Esophagus (tissue), 2 donors: Measurements from ENCODE around the gene NUDT19. TPM values are rescaled to one million over a fixed set of nuclear protein-coding genes. Genes with fewer than 3 reads are reported as not detected.
"Not testable (repeated sequence)": the region's sequence is repeated elsewhere in the genome, so short reads cannot be mapped to it uniquely, and the experiment has no call there.

Experiments
- H3K27ac ChIP-seq, 2 donors: one replicate each; pipeline ENCODE4 v1.5.1; 2013; ENCODE audit warnings: low read depth in 2 of 2, mild to moderate bottlenecking in 2 of 2, inconsistent platforms in 1 of 2, low read length in 1 of 2, moderate library complexity in 1 of 2
- H3K27me3 ChIP-seq, 2 donors: one replicate each; pipeline ENCODE4 v1.6.1; 2013; ENCODE audit warnings: low read length in 2 of 2, control low read depth in 1 of 2, mild to moderate bottlenecking in 1 of 2; ENCODE audit not compliant: insufficient read depth in 2 of 2, control insufficient read depth in 1 of 2
- H3K36me3 ChIP-seq, 2 donors: one replicate each; pipeline ENCODE4 v1.6.1; 2013; ENCODE audit warnings: low read length in 1 of 2; ENCODE audit not compliant: control insufficient read depth in 2 of 2, insufficient read depth in 2 of 2
- H3K4me1 ChIP-seq, 2 donors: one replicate each; pipeline ENCODE4 v1.6.1; 2013; ENCODE audit warnings: low read length in 1 of 2; ENCODE audit not compliant: control insufficient read depth in 2 of 2, insufficient read depth in 2 of 2
- H3K4me3 ChIP-seq, 2 donors: one replicate each; pipeline ENCODE4 v1.5.1; 2013; ENCODE audit warnings: low read length in 2 of 2, mild to moderate bottlenecking in 2 of 2, low read depth in 1 of 2, moderate library complexity in 1 of 2
- H3K9me3 ChIP-seq, 2 donors: one replicate each; pipeline ENCODE4 v1.6.1; 2013; ENCODE audit warnings: mild to moderate bottlenecking in 2 of 2, low read depth in 1 of 2, low read length in 1 of 2, moderate library complexity in 1 of 2; ENCODE audit not compliant: control insufficient read depth in 2 of 2, insufficient read depth in 1 of 2
- WGBS, 2 donors: extraction: QIAGEN DNeasy Blood & Tissue Kit; methylation state at CpG; one replicate each; pipeline ENCODE4 v1.1.7; 2013; 5-methylcytosine and 5-hydroxymethylcytosine counted together
- polyA plus RNA-seq, 2 donors: library from polyadenylated mRNA; stranded (reverse); fragments of 200-250 nt; gene quantifications; one replicate each; pipeline ENCODE4 v1.2.3, GENCODE V29; 2013
- donor health status: healthy with polysubstance abuse.
- donor health status: Bipolar disorder and iron deficiency.

Gene NUDT19
- polyA plus RNA-seq, 2 donors = 8.5 to 8.6 TPM

- H3K27me3 ChIP-seq, H3K4me3 ChIP-seq, H3K4me1 ChIP-seq, H3K9me3 ChIP-seq, H3K27ac ChIP-seq: not testable (repeated sequence)
- peaks cover 9 to 28% of the 10 kb centered on the region in 2 donors for H3K36me3 ChIP-seq
- 97 to 98% methylated on average over 8 of the region's 8 CpGs for WGBS, 2 donors
These were observed 35.2 kb upstream of the NUDT19 start for GRCh38 chr19:32656379-32656778.

- no peaks in the 10 kb centered on the region for H3K9me3 ChIP-seq
- H3K27ac ChIP-seq = no peak overlapping the region
- no peaks in the 10 kb centered on the region for H3K4me1 ChIP-seq
- H3K36me3 ChIP-seq = peaks cover 9 to 25% of the 10 kb centered on the region in 2 donors
- 91 to 92% methylated on average over 10 of the region's 10 CpGs for WGBS, 2 donors
- no peak overlapping the region for H3K4me3 ChIP-seq
- no peaks in the 10 kb centered on the region for H3K27me3 ChIP-seq
These were observed 33.5 kb upstream of the NUDT19 start for GRCh38 chr19:32658075-32658474.

GRCh38 chr19:32658527-32658926 is 33.1 kb upstream of the NUDT19 start:
- H3K4me3 ChIP-seq = no peak overlapping the region
- no peaks in the 10 kb centered on the region for H3K27me3 ChIP-seq
- H3K27ac ChIP-seq = no peak overlapping the region
- no peaks in the 10 kb centered on the region for H3K4me1 ChIP-seq
- H3K36me3 ChIP-seq = peaks cover 9 to 25% of the 10 kb centered on the region in 2 donors
- H3K9me3 ChIP-seq = no peaks in the 10 kb centered on the region
- 85 to 89% methylated on average over 10 of the region's 10 CpGs for WGBS, 2 donors

- Histone ChIP-seq H3K4me1 (no peaks in the 10 kb centered on the region), H3K9me3 (no peaks in the 10 kb centered on the region), H3K27me3 (no peaks in the 10 kb centered on the region), H3K4me3 (no peak overlapping the region), H3K36me3 (peaks cover 9 to 11% of the 10 kb centered on the region in 2 donors), H3K27ac (no peak overlapping the region)
- 89 to 92% methylated on average over 7 of the region's 7 CpGs for WGBS, 2 donors
These were observed 30.3 kb upstream of the NUDT19 start for GRCh38 chr19:32661318-32661717.

GRCh38 chr19:32662186-32662585 is 29.4 kb upstream of the NUDT19 start:
- WGBS, 2 donors = 52 to 53% methylated on average over 3 of the region's 3 CpGs
- Histone ChIP-seq H3K4me3 (no peak overlapping the region), H3K36me3 (peaks cover 9 to 13% of the 10 kb centered on the region in 2 donors)

GRCh38 chr19:32666084-32666483 is 25.5 kb upstream of the NUDT19 start:
- 90 to 93% methylated on average over 6 of the region's 6 CpGs for WGBS, 2 donors
- Histone ChIP-seq H3K36me3 (peaks cover 0 to 4% of the 10 kb centered on the region in 2 donors), H3K9me3 (no peaks in the 10 kb centered on the region), H3K4me3 (no peak overlapping the region), H3K27ac (no peak overlapping the region), H3K27me3 (no peaks in the 10 kb centered on the region), H3K4me1 (no peaks in the 10 kb centered on the region)

More at GRCh38 chr19:32662186-32662585, 29.4 kb upstream of the NUDT19 start:
- Histone ChIP-seq H3K27me3 (no peaks in the 10 kb centered on the region), H3K4me1 (no peaks in the 10 kb centered on the region), H3K9me3 (no peaks in the 10 kb centered on the region), H3K27ac (no peak overlapping the region)

- H3K4me1 ChIP-seq = peaks cover 8 to 11% of the 10 kb centered on the region in 2 donors
- no peak overlapping the region for H3K4me3 ChIP-seq
- H3K27ac ChIP-seq = no peak overlapping the region
- no peaks in the 10 kb centered on the region for H3K27me3 ChIP-seq
- 86 to 94% methylated on average over 3 of the region's 3 CpGs for WGBS, 2 donors
- H3K9me3 ChIP-seq = no peaks in the 10 kb centered on the region
- peaks cover 0 to 4% of the 10 kb centered on the region in 2 donors for H3K36me3 ChIP-seq
These were observed 22.3 kb upstream of the NUDT19 start for GRCh38 chr19:32669310-32669709.

GRCh38 chr19:32671883-32672593 is 19.6 kb upstream of the NUDT19 start:
- H3K27ac ChIP-seq = no peak overlapping the region
- H3K27me3 ChIP-seq = no peaks in the 10 kb centered on the region
- 78 to 81% methylated on average over 14 of the region's 14 CpGs for WGBS, 2 donors
- H3K4me3 ChIP-seq = no peak overlapping the region
- peaks cover 0 to under 1% of the 10 kb centered on the region in 2 donors for H3K36me3 ChIP-seq
- H3K9me3 ChIP-seq = no peaks in the 10 kb centered on the region
- H3K4me1 ChIP-seq = peaks cover 8 to 22% of the 10 kb centered on the region in 2 donors

GRCh38 chr19:32672841-32673240 is 18.8 kb upstream of the NUDT19 start:
- Histone ChIP-seq H3K4me3 (no peak overlapping the region), H3K27ac (no peak overlapping the region), H3K4me1 (peaks cover 8 to 25% of the 10 kb centered on the region in 2 donors), H3K27me3 (no peaks in the 10 kb centered on the region), H3K36me3 (no peaks in the 10 kb centered on the region), H3K9me3 (no peaks in the 10 kb centered on the region)
- 82 to 91% methylated on average over 3 of the region's 3 CpGs for WGBS, 2 donors

- Histone ChIP-seq H3K36me3 (no peaks in the 10 kb centered on the region), H3K4me1 (peaks cover 8 to 25% of the 10 kb centered on the region in 2 donors), H3K9me3 (no peaks in the 10 kb centered on the region), H3K27me3 (no peaks in the 10 kb centered on the region), H3K4me3 (peak overlapping the region; percentile 7 to 66), H3K27ac (no peak overlapping the region)
- WGBS, 2 donors = 78 to 83% methylated on average over 10 of the region's 10 CpGs
These were observed 18.0 kb upstream of the NUDT19 start for GRCh38 chr19:32673573-32673972.
